ENCODE data around the gene TXNL4A. TPM values are rescaled to one million over a fixed set of nuclear protein-coding genes. Genes with fewer than 3 reads are reported as not detected.

TXNL4A gene
- total RNA-seq = 100 to 1,000 TPM; 110 to 118 TPM

GRCh38 chr18:79988451-79989194 is at the start of gene TXNL4A:
TSS of gene TXNL4A (minus strand) at chr18:79988563. CDS start at chr18:79988392, 171 bp downstream.

GRCh38 chr18:80034068-80034851 is 45.9 kb upstream of the TXNL4A start, which contains the start of gene RBFA:
TSS of gene RBFA (plus strand) at chr18:80034434. CDS start at chr18:80034496, 62 bp downstream.

GRCh38 chr18:79964330-79965118 is 23.8 kb downstream of the TXNL4A start, which contains the start of gene HSBP1L1:
TSS of gene HSBP1L1 (plus strand) at chr18:79964643. CDS start at chr18:79964736, 93 bp downstream.

GRCh38 chr18:79951545-79952455 is 36.6 kb downstream of the TXNL4A start, which contains the start of gene SLC66A2:
TSS of gene SLC66A2 (minus strand) at chr18:79951653. CDS start at chr18:79950926, 727 bp downstream.

Other genes starting within 250 kb of the TXNL4A start
- gene KCNG2, start 190.6 kb downstream of the TXNL4A start, total RNA-seq = not detected
- gene SLC66A2, start 36.9 kb downstream of the TXNL4A start, total RNA-seq = 10 to 100 TPM; 31.3 to 32.4 TPM
- 10 to 100 TPM; 18.3 to 18.6 TPM for gene HSBP1L1, start 23.9 kb downstream of the TXNL4A start, total RNA-seq
- 10 to 100 TPM; 21.1 to 22.4 TPM for gene RBFA, start 45.9 kb upstream of the TXNL4A start, total RNA-seq
- gene ADNP2, start 120.7 kb upstream of the TXNL4A start, total RNA-seq = 10 to 100 TPM; 19.3 to 20.4 TPM